HG03354 (cell line): ENCODE data around the gene SLC38A4.
"Not testable (repeated sequence)": the region's sequence is repeated elsewhere in the genome, so short reads cannot be mapped to it uniquely, and the experiment has no call there.

Source experiments
- ATAC-seq: cut with Tn5 transposase; IDR thresholded peaks from one replicate; pipeline ENCODE4 v1.9.1; 2021; ENCODE audit warnings: mild to moderate bottlenecking; ENCODE audit not compliant: unreplicated experiment, poor library complexity, severe bottlenecking

The SLC38A4 gene, protein sequence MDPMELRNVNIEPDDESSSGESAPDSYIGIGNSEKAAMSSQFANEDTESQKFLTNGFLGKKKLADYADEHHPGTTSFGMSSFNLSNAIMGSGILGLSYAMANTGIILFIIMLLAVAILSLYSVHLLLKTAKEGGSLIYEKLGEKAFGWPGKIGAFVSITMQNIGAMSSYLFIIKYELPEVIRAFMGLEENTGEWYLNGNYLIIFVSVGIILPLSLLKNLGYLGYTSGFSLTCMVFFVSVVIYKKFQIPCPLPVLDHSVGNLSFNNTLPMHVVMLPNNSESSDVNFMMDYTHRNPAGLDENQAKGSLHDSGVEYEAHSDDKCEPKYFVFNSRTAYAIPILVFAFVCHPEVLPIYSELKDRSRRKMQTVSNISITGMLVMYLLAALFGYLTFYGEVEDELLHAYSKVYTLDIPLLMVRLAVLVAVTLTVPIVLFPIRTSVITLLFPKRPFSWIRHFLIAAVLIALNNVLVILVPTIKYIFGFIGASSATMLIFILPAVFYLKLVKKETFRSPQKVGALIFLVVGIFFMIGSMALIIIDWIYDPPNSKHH

DNA sequence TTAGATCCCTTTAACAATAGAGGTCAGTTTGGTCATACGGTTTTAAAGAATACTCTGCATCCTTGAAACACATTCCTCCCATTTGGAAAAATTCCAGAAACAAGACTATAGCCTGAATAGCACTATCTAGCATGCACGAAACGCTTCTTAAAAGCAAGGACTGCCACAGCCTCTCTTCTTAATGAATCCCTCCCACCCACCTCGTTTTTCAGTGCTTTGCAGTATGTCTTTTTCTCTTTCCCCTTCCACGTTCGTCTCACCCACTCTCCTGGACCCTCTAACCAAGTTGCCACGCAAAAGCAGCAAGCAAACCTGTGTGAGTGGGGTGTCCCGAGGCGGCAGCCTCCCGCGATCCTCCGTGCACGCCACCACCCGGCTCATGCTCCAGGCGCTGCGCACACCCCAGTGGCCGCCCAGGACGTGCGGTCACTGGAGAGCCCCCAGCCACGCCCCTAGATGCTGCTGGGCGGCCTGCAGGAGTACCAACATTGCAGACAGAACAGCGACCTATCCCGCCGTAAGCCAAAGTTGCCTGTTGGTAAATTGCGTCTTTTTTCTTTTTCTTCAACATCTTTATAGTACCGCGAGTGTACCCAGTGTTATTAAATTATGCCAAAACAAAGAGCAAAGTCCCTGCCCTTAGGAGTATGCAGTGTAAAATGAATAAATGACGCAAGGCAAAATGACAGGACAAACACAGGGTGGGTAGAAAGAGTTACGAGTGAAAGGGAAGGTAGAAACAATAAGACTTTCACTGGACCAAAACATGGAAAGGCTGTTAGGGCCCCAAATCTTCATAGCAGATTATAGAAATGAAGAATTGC, at the start of gene SLC38A4:
TSS of gene SLC38A4 (minus strand) at position 407 of the 824 bp plus-strand sequence. CDS start 32,926 bp downstream, outside the sequence.
- ATAC-seq: no peak

DNA sequence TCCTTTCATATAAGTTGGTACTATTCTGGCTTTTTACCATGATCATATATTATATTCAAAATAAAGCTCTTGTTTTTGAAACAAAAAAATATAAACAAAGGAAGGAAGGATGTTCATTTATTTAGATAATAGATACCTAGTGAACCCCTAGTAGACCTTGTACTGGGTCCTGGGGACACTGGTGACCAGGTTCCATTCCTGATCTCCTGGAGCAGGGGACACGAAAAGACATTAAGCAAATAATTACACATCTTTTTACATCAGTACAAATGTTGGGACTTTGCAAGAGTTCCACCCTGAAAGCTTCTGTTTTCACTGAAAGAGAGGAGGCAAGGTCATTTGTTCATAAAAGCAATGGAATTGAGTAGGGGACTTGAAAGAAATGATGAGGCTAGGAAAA, 49.3 kb upstream of the SLC38A4 start:
- ATAC-seq: no peak

DNA sequence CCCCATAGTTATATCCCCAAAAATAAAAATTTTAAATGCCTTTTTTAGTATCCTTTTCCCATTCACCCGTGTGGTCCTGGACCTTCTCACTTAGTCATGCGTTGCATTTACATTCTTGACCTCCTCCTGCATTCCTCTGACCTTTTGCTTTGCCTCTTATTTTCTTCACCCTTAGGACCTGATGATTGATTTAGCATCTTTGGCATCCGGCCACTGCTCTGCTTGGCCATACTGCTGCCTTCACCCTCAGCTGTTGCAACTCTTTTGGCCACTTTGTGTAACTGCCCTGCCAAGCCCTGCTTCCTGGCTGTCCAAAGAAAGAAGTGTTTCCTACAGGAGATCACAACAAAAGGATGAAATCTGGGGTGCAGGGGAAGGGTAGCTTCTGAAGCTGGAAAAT, 48.8 kb upstream of the SLC38A4 start:
- no peak for ATAC-seq

DNA sequence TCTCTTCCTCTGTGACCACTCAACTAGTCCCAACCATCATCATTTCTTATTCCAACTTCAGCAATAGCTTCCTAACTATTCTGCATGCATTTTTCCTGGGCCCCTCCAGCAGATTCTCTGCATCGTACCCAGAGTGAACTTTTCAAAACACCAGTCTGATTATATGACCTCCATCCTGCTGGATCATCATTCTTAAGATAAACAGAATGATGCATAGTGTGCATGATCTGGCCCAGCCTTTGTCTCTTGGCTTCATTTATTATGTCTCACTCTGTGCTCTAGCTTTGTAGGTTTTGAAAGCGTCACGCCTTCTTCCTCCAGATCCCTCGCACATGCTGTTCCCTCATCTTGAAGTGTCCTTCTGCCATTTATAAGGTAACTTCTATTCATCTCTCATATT, 46.3 kb upstream of the SLC38A4 start:
- no peak for ATAC-seq

DNA sequence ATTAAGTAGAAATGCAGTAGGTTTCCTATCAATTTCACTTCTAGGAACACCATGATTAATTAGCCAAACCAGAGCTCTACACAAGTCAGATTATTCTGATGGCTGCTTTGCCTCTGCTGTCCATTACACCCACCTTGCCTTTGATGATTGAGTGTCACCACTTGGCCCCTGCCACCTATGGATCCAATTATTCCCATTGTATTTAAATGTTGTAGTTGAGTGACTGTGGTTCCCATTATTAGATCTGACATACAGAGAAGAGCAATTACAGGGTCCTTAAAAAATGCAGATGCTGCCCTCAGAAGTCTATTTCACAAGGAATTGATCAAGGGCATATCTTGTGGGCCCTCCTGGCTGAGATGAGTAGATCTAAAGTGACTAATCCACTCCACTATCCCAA, 39.5 kb upstream of the SLC38A4 start:
- no peak for ATAC-seq

DNA sequence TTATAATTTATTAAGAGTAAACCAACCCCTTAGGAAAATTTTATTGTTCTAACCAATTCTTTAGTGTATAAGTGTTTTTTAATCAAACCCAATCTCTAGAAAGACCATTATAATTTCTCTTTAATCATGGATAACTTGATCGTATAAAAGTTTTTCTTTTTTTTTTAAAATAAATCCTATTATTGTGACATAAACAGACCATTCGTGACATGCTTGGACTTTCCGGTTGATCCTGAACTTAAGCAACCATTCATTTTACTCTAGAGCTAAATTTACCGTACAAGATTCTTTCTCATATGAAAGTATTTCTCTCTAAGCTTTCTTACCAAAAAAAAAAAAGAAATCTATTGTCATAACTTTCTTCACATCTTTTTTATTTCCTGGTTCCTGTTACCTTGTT, 32.6 kb upstream of the SLC38A4 start:
- no peak for ATAC-seq

DNA sequence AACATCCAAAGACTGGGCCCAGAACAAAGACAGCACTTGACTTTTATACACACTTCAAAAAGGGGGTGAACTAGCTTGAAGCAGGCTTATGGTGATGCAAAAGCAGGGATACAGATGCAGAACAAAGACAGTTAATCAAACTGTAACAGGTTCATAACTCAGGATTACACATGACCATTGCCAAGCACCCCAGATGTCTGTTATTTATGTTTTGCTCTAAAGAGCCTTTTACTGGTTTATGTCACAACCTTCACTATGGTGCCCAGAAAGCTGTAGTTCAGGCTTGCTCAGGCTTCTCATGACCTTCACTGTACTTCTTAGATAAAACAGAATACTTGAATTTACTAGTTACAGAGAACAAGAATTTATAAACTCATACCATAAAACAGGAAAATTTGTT, 31.7 kb upstream of the SLC38A4 start:
- ATAC-seq: no peak

DNA sequence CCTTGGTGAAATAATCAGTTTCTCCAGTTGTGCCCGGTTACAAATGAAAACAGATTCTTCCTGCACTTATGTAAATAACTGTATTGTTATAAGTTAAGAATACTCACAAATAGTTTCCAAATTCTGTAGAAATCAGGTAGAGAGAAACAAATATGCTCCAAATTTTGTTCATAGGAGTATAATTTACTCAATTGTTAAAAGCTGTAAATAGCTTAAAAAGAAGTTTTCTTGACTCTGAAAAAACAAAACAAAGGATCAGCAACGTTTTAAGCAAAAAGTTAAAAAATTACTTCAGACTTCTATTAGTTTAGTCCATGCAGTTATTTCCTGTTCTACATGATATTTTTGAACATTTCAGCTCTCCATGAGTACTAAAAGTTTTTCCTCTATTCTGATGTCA, 30.0 kb upstream of the SLC38A4 start:
- no peak for ATAC-seq

DNA sequence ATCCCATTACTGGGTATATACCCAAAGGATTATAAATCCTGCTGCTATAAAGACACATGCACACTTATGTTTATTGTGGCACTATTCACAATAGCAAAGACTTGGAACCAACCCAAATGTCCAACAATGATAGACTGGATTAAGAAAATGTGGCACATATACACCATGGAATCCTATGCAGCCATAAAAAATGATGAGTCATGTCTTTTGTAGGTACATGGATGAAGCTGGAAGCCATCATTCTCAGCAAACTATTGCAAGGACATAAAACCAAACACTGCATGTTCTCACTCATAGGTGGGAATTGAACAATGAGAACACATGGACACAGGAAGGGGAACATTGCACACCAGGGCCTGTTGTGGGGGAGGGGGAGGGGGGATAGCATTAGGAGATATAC, 28.4 kb upstream of the SLC38A4 start:
- ATAC-seq: not testable (repeated sequence)

DNA sequence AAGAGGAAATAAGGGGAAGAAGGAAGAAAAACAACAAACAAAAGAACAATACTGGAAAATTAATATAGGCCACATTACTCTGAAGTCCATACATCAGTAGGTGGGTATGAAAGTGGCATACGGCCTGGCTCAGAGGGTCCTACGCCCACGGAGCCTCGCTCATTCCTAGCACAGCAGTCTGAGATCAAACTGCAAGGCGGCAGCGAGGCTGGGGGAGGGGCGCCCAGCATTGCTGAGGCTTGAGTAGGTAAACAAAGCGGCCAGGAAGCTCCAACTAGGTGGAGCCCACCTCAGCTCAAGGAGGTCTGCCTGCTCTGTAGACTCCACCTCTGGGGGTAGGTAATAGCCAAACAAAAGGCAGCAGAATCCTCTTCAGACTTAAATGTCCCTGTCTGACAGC, 23.0 kb upstream of the SLC38A4 start:
- not testable (repeated sequence) for ATAC-seq

DNA sequence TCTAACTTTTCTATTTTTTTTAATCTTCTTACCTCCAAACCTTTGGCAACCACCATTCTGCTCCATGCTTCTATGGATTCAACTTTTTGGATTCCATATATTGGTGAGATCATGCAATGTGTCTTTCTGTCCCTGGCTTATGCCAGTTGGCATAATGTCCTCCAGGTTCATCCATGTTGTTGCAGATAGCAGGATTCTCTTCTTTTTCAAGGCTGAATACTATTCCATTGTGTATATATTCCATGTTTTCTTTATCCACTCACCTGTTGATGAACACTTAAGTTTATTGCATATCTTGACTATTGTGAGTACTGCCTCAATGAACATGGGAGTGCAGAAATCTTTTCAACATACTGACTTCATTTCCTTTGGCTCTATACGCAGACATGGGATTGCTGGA, 21.2 kb upstream of the SLC38A4 start:
- ATAC-seq: no peak

DNA sequence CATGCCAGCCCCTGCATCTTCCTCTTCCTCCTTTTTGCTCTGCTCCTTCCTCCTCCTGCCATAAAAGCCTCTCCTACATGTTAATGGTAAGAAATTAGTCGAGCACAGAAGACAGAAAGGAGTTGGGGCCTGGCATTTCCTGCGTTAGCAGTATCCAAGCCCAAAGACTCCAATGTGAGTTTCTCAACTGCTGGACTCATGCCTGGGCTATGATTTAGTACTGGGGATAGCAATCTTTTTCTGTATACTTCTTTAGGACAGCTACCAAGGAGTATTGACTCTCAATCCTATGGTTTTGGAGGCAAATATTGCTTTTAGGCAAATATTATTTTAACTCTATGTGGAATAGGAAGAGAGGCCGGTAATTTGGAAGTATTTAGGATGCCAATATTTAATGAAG, 18.0 kb upstream of the SLC38A4 start:
- no peak for ATAC-seq

DNA sequence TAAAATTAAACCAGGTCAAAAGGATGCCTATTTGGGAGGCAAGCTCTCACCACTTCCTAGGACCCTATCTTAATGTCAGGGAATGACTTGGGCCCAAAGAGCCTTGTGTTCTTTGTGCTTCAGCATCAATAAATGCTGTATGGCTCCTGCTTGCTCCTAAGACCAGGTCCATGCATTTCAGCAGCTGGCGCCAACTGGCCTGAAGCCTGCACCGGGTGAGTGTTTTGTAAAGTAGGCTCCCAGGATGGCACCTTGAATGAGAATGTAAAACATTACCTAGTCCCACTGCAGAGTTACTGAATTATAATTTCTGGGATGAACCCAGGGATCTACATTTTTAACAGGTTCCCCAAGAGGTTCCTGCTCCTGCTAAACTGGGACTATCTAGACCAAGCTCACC, 16.1 kb upstream of the SLC38A4 start:
- no peak for ATAC-seq

DNA sequence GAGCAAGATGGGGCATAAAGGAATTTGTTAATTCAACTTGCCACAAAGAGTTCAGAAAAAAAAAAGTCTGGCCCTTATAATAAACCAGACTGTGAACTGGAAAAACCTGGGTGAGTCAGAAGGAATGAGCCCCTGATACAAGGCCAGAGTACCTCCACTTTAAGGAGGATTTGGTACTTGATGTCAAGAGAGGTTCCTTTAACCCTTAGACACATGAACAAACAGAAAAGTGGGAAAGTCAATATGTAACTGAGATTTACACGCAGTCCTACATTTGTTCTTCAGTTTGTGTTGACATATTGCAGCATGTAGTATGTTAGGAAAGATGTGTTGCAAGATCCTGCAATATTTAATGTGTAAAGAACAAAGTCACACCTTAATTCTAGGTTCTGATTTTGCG, 14.2 kb upstream of the SLC38A4 start:
- ATAC-seq: no peak

DNA sequence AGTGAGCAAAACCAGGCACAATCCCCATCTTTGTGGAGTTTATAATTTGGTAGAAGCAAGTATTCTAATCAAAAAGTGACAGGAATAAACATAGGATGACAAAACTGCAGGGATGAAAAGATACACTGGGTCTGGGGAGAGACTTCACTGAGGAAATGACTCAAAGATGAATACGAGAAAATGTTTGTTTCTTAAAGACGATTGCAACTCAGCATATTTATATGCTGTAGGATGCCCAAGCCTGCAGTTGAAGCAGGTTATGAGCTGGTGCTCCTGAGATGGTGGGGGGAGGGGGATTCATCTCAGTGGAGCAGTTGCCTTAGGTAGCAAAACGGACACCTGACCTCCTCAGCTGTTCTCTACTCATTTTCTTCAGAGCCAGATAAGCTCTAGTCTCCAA, 13.4 kb upstream of the SLC38A4 start:
- ATAC-seq: no peak

DNA sequence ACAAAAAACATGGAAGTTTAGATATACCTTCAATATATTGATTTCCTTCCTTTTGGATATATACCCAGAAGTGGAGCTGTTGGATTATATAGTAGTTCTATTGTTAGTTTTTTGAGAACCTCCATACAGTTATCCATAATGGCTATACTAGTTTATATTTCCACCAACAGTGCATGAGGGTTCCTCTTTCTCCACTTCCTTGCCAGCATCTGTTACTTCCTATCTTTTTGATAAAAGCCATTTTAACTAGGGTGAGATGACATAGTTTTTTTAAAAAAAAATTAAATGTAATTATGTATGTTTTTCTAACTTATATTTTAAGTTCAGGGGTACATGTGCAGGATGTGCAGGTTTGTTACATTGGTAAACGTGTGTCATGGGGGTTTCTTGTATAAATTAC, 10.0 kb upstream of the SLC38A4 start:
- no peak for ATAC-seq

DNA sequence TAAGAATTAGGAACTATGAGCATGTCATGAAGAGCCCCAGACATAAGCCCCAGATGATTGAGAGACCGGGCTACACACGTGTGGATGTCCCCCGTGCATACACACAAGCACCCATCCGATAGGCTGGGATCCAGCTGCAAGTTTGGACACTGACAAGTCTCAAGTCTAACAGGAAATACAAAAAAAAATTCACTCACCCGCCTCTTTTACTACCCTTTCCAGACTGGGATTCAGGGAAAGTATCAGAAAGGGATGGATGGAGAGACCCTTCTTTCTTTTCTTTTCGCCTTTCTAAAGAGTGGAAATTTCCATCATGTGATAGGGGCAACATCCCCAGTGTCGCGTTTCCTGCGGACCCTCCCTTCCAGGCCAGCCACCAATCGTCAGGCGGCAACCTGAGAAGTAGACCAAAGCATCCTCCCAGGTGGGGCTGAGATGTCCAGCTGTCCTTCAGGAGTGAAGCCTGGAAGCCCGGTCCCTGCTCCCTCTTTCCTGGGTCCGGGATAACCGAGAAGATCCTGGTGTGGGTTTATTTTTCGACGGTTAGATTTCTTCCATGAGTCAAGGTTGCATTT, 6.4 kb upstream of the SLC38A4 start:
- no peak for ATAC-seq

DNA sequence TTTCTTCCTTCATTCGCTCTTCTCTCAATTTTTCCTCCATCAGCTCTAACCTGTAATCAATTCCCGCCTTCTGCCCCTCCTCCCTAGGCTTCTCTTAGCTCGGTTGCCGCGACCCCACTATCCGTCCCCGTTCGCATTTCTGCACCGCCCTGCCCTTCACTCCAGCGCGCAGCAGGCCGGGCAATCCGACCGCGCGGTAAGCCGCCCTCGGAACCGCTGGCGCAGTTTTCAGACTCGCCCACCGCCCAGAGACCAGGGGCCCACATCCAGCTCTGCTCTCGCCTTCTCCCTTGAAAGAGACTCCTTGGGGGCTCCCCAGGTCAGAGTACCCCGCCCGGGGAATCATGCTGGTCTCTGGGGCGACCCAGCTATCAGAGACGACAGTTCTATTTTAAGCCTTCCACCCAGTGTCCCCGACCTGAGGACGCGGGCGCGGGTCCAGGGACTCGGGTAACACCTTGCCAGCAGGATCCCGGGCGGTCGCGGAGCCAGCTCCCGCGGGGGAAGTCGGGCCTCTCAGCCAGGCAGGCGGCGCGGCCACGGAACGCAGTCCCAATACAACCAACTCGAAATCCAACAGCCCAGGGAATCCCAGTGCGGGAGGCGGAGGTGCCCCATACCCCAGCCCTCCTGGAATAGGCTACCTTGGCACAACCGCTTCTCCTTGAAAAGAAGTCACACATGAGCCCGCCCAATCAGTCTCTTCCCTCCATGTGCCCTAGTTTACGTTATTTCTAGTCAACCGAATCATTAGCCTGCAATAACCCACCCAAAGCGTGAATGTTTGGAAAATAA, 5.7 kb upstream of the SLC38A4 start:
- no peak for ATAC-seq

DNA sequence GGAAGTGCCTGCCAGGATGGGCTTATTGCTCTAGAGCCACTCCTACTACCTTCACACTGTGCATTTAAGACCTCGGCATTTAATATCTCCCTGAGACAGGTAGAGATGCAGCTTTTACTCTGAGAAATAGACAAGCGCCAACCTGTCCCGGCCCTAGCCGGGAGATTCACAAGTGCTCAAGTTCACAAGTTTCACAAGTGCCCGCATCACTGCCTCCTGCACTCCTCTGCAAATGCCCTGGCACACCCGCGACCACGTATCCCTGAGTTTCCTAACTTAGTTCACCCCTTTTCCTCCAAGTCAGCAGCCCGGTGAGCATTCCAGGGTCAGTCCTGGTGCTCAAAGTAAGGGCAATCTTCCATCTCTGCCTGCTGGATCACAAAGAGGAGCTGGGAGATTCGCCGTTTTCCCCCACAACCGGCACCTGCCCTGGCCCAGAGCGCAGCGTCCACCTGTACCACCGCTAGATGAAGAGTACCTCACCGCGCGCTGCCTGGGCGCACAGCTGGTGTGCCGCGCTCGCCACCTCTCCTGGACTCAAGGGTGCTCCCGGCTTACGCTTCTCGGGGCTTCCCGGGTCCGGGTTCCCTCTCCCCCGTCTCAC, 5.0 kb upstream of the SLC38A4 start:
- no peak for ATAC-seq
